Gastroesophageal sphincter (tissue), 3 donors: Measurements from ENCODE around the gene IGFL4.
A peak's percentile ranks its signal among the peaks of the same experiment; 100 is the strongest.

Experiments used
- POLR2A ChIP-seq, 2 donors: fragments of 450-650 bp; IDR thresholded peaks; one replicate each; pipeline ENCODE4 v1.6.1; 2017; ENCODE audit warnings: antibody characterized with exemption in 2 of 2, mild to moderate bottlenecking in 2 of 2, moderate library complexity in 1 of 2
- POLR2AphosphoS5 ChIP-seq: sonication (generic); formaldehyde crosslinking; IDR thresholded peaks from one replicate; pipeline ENCODE4 v1.6.1; 2017; ENCODE audit warnings: antibody characterized with exemption
- TF ChIP-seq, protein P1 (sequence below), 4 experiments: fragments of 200-600 bp in 2 of 4; fragments of 450-650 bp in 2 of 4; sonication (generic) in 1 of 4; IDR thresholded peaks; one replicate each; pipeline ENCODE4 v1.5.1; 2017 to 2019; ENCODE audit warnings: antibody characterized with exemption in 4 of 4, mild to moderate bottlenecking in 2 of 4, moderate library complexity in 2 of 4

DNA sequence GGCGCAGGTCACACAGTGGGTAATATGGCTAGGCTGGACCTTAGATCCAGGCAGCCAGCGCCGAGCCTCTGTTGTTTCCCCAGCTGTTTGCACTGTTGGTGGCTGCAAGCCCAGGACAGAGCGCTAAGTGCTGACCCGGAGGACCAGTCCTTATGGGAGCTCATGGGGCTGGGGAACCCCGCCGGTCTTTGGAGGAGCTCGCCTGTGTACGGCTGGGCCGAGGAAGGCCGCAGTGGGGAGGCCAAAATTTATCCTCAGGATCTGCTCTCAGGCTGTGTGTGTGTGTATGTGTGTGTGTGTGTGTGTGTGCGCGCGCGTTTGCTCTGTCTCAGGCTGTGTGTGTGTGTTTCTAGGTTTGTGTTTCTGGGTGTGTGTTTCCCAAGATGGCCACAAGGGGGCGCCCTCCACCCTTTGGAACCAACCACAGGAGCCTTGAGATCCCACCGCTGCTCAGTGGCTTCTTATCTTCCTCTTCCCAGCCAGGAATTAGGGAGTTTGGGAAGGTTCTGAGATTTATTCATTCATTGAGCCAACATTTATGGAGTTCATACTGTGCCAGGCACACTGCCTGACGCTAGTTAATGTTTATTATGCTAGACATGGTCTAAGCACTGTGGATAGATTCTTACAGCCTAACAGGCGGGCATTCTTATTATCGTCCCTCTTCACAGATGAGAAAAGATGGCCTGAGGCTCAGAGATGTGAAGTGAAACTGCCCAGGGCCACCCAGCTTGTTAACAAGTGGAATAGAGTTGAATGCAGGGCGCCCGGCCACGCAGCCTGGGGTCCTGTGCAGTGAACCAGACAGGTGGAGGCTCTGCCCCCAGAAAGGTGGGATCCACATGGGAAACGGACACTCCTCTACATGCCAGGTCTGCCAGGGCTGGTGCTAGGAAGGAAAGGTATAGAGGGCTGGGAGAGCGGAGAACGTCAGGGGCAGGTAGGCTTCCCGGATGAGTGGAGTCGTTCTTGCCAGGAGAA is 31.0 kb downstream of the IGFL4 start:
- TF ChIP-seq, protein P1, sequence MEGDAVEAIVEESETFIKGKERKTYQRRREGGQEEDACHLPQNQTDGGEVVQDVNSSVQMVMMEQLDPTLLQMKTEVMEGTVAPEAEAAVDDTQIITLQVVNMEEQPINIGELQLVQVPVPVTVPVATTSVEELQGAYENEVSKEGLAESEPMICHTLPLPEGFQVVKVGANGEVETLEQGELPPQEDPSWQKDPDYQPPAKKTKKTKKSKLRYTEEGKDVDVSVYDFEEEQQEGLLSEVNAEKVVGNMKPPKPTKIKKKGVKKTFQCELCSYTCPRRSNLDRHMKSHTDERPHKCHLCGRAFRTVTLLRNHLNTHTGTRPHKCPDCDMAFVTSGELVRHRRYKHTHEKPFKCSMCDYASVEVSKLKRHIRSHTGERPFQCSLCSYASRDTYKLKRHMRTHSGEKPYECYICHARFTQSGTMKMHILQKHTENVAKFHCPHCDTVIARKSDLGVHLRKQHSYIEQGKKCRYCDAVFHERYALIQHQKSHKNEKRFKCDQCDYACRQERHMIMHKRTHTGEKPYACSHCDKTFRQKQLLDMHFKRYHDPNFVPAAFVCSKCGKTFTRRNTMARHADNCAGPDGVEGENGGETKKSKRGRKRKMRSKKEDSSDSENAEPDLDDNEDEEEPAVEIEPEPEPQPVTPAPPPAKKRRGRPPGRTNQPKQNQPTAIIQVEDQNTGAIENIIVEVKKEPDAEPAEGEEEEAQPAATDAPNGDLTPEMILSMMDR (IDR thresholded peaks at IDR 0.05), result peak in 3 of 4 experiments; percentile 66 to 84 (median 68)
- TF ChIP-seq POLR2AphosphoS5, result no peak
- TF ChIP-seq POLR2A (IDR thresholded peaks at IDR 0.05), result no peak
